ENCODE results near the gene C1QTNF6.

Gene C1QTNF6

GRCh38 chr22:37141971-37142370, 46.1 kb downstream of the C1QTNF6 start:
- no peak for DNase-seq

- no peak for DNase-seq
Observed at GRCh38 chr22:37141476-37141875, 46.6 kb downstream of the C1QTNF6 start.

- DNase-seq, result no peak
Observed at GRCh38 chr22:37140686-37141323, 47.2 kb downstream of the C1QTNF6 start.

GRCh38 chr22:37139762-37140161, 48.3 kb downstream of the C1QTNF6 start:
- DNase-seq, result no peak

- DNase-seq, result no peak
Observed at GRCh38 chr22:37138849-37139561, 49.0 kb downstream of the C1QTNF6 start.

- DNase-seq, result no peak
Observed at GRCh38 chr22:37137903-37138665, 50.0 kb downstream of the C1QTNF6 start.

GRCh38 chr22:37137131-37137530, 50.9 kb downstream of the C1QTNF6 start:
- no peak for DNase-seq

GRCh38 chr22:37135023-37135422, 53.0 kb downstream of the C1QTNF6 start:
- DNase-seq, result no peak

GRCh38 chr22:37133304-37134018, 54.6 kb downstream of the C1QTNF6 start:
- DNase-seq, result no peak

- DNase-seq, result no peak
Observed at GRCh38 chr22:37132773-37133172, 55.3 kb downstream of the C1QTNF6 start.

All from fibroblast of skin of abdomen (primary cell).